Lower leg skin (tissue), 4 donors: ENCODE data around the gene MMGT1. TPM values are rescaled to one million over a fixed set of nuclear protein-coding genes. Genes with fewer than 3 reads are reported as not detected.
A peak's percentile ranks its signal among the peaks of the same experiment; 100 is the strongest.

ENCODE experiments used
- DNase-seq, 2 donors: peaks; one replicate each; pipeline ENCODE4 v3.0.0-alpha.2; 2019; ENCODE audit warnings: low spot score in 2 of 2
- H3K4me3 ChIP-seq: fragments of 200-600 bp; sonication (generic); 2 replicates; pipeline ENCODE4 v1.5.1; 2017; ENCODE audit warnings: mild to moderate bottlenecking, low read depth; ENCODE audit not compliant: poor library complexity, severe bottlenecking
- CTCF ChIP-seq, 3 donors: fragments of 450-650 bp; IDR thresholded peaks; one replicate each; pipeline ENCODE4 v1.5.1; 2016; ENCODE audit warnings: antibody characterized with exemption in 3 of 3, mild to moderate bottlenecking in 3 of 3, moderate library complexity in 2 of 3
- POLR2A ChIP-seq, 2 donors: fragments of 450-650 bp; IDR thresholded peaks; one replicate each; pipeline ENCODE4 v1.6.1; 2016 to 2017; ENCODE audit warnings: antibody characterized with exemption in 2 of 2, mild to moderate bottlenecking in 1 of 2, moderate library complexity in 1 of 2
- WGBS, 2 donors: methylation state at CpG; one replicate each; pipeline ENCODE4 v1.1.5; 2018; 5-methylcytosine and 5-hydroxymethylcytosine counted together
- intact Hi-C: fragments of 100-400 bp; cut with DNase I; formaldehyde crosslinking; loops from one replicate; pipeline ENCODE4 v1.15.0; 2023; ENCODE audit warnings: low total_unique reads
- total RNA-seq, 4 donors: library from RNA; depleted of rRNA; stranded (reverse); fragments of >200 nt; gene quantifications; one replicate each; pipeline ENCODE4 v1.1.0, GENCODE V29; 2016

The MMGT1 gene
- total RNA-seq, 4 donors from 2014 or later = 17.3 to 25.3 (median 21.2) TPM

- intact Hi-C loops = no loop called here
- WGBS, 2 donors = 81 to 89% methylated on average over 4 of the region's 4 CpGs
- H3K4me3 ChIP-seq = no peak overlapping the region
- no peak for DNase-seq
- TF ChIP-seq POLR2A (IDR thresholded peaks at IDR 0.05) (no peak), CTCF (IDR thresholded peaks at IDR 0.05) (no peak)
Observed at GRCh38 chrX:135988245-135988644, 14.5 kb upstream of the MMGT1 start.

- no peak for TF ChIP-seq CTCF (IDR thresholded peaks at IDR 0.05)
- no peak for TF ChIP-seq POLR2A (IDR thresholded peaks at IDR 0.05)
- WGBS, 2 donors = 0 to 42% methylated on average over 3 to 15 of the region's 15 CpGs
- DNase-seq = no peak
- H3K4me3 ChIP-seq = peak overlapping the region; percentile 50
- intact Hi-C loops = no loop called here
Observed at GRCh38 chrX:135985973-135986310, 12.2 kb upstream of the MMGT1 start.

- intact Hi-C loops = no loop called here
- TF ChIP-seq POLR2A (IDR thresholded peaks at IDR 0.05) = no peak
- TF ChIP-seq CTCF (IDR thresholded peaks at IDR 0.05) = no peak
- 0 to 50% methylated on average over 15 to 34 of the region's 68 CpGs for WGBS, 2 donors
Observed at GRCh38 chrX:135985157-135985972, 11.6 kb upstream of the MMGT1 start, which contains the start of gene SLC9A6. SLC9A6 (plus strand) TSS chrX:135985435; CDS start chrX:135985659, 224 bp downstream.

GRCh38 chrX:135984791-135985156 lies 11.0 kb upstream of the MMGT1 start:
- H3K4me3 ChIP-seq = no peak overlapping the region
- intact Hi-C loops = no loop called here
- 0 to 24% methylated on average over 7 of the region's 7 CpGs for WGBS, 2 donors
- TF ChIP-seq CTCF (IDR thresholded peaks at IDR 0.05) = no peak
- no peak for TF ChIP-seq POLR2A (IDR thresholded peaks at IDR 0.05)
- DNase-seq = no peak

More at GRCh38 chrX:135985157-135985972, 11.6 kb upstream of the MMGT1 start, which contains the start of gene SLC9A6:
- peak; percentile 58 to 93 for DNase-seq
- peak within 1 kb of the TSS; percentile 50 for H3K4me3 ChIP-seq

- WGBS, 2 donors = 7 to 54% methylated on average over 2 of the region's 2 CpGs
- intact Hi-C loops = no loop called here
Observed at GRCh38 chrX:135984256-135984655, 10.5 kb upstream of the MMGT1 start.

More at GRCh38 chrX:135984256-135984655, 10.5 kb upstream of the MMGT1 start:
- DNase-seq = no peak
- TF ChIP-seq POLR2A (IDR thresholded peaks at IDR 0.05) (no peak), CTCF (IDR thresholded peaks at IDR 0.05) (no peak)
- no peak overlapping the region for H3K4me3 ChIP-seq
